Glomerular visceral epithelial cell (primary cell): Measurements from ENCODE around the gene KCNQ1.

Experiments used
- DNase-seq: peaks from one replicate; pipeline ENCODE4 v3.0.0-alpha.2; 2016; ENCODE audit errors: extremely low spot score

Gene KCNQ1

GRCh38 chr11:2441171-2441570 lies 3.6 kb upstream of the KCNQ1 start:
- DNase-seq, result no peak

DNA sequence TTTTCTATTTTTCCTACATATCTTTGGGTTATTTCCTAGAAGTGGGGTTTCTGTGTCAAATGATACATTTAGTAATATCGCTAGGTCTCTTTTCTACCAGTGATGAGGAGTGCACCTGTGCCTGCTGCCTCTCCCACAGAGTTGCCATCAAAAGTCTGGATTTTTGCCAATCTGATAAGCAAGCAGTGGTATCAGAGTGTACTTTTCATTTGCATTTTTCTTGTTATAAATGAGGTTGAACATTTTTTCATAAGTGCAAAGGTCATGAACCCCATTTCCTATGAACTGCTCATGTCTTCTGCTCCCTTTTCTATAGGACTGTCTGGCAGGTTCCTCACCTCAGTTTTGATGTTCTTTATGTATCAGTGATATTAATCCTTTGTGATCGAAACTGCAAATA lies 2.2 kb upstream of the KCNQ1 start:
- no peak for DNase-seq

GRCh38 chr11:2443406-2443805 lies 1.4 kb upstream of the KCNQ1 start:
- no peak for DNase-seq

DNA sequence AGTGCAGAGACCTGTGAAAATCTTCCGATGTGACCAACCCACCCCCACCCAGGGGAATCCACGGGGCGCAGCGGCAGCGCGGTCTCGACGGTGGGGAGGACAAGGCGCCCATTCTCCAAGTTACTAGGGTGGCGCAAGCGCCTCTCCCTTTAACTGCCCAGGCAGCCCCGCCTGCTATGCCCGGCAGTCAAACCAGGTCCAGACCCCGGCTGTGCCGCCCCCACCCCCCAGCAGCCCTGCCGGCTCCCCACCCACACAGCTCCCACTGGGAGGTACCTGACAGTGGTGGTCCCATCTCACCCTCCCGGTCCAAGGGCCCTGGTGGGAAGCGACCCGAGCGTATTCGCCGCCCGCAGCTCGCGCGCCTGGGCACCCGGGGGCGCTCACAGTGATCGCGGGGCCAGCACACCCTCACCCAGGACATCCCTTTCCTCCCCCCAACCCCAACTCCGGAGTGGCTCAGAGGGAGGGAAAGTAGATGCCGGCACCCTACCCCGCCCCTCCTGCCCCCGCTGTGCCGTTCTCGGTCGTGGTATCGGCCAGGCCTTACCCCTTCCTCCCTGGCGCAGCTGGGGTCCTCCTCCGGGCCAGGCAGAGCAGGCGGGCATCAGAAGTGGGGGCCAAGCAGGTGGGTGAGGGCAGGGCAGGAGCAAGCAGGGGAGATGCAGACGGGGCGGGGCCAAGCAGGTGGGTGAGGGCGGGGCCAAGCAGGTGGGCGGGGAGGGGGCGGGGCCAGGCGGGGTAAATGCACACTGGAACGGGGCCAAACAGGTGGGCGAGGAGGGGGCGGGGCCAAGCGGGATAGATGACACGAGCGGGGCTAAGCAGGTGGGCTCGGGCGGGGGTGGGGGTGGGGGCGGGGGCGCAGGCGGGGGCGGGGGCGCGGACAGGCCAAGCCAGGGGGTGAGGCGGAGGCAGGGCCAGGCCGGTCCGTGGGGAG lies 657 bp upstream of the KCNQ1 start, which contains the start of gene TRPM5:
TSS of gene TRPM5 (minus strand) at position 634 of the 940 bp plus-strand sequence. CDS start 21,478 bp downstream, outside the sequence.
- DNase-seq, result no peak

- DNase-seq, result no peak
Measured at GRCh38 chr11:2445746-2446551, 1.1 kb downstream of the KCNQ1 start.

DNA sequence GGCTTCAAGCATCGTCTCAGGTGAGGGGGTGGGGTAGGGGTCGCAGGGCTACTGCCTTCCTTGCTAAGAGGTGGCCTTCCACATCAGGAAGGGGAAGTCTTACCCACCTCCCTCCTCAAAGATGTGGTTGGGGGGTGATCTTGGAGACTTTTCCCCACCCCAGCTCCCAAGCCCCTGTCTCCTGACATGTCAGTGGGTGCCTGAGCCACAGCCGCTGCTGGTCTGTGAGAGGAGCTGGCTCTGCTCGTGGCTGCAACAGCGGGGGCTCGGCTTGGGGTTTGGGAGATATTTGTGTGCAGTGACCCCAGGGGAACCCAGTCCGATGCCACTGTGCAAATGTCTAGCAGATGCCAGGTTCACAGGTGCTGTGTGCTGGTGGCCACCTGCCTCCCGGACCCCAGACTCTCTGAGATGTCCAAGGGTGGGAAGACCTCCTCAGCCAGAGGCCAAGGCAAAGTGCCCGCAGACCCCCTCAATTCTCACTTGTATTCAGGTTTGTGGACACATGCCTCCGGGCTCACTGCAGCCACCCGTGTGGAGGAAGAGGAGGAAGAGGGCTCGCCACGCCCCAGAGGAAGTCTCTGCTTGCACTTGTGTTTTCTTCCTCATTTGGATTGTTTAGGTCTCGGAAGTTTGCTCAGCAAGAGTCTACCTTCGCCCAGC lies 1.9 kb downstream of the KCNQ1 start:
- no peak for DNase-seq

DNA sequence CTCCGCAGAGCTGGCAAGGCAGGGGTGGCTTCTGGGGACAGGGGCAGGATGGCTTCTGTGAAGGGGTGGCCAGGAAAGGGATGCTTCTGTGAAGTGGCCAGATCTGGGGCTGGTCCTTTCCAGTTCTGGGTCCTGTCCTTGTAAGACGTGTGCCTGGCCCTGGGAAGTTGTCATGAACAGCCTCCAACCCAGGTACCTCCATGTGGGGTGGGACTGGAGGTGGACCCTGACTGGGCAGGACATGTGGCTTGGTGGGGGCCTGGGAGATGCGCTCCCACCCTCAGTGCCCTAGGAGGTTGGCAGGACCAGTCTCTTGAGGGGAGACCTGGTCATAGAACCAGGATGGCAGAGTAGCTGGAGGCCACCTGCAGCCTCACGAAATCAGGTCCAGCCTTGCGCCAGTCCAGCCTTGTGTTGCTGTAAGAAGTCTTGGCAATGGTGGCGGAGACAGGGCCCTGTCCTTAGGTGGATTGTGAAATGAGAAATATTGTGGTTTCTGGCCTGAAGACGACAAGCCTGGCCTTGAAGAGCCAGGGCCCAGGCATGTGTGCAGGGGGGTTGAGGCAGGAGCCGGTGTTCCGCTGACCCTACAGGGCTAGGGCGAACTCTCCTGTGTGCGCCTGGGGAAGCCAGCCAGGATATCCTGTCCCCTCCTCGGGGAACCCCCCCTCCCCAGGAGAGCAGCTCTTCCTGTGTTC lies 2.6 kb downstream of the KCNQ1 start:
- DNase-seq, result no peak

DNA sequence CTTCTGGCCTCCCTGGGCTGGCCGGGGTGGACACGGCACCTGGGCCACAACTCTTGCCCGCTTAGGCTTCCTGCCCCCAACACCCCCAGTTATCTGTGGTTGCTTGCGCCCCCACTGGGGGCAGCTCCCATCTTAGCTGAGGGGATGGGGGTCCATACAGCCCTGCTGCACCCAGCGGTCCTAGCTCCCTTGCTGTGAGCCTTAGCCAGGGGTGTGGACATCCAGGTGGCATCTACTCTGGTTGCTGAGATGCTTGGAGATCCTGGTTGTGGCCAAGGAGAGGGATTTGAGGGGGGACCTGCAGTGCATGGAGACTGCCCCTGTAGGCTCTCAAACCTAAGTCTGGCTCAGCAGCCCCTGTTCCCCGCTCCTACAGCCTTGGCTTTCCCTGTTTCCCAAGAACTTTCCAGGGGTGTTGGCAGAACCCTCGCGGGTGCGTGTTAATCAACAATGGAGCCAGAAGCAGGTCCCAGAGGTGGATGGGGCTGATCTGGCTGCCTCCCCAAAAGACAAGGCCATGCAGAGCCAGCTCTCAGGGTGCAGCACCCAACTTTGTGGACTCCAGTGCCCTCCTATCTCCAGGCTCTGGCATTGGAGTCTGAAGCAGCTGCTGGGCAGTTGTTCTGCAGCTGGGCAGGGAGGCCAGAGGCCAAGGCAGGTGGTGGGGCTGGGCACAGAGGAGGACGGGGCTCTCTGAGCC lies 3.3 kb downstream of the KCNQ1 start:
- DNase-seq, result no peak

DNA sequence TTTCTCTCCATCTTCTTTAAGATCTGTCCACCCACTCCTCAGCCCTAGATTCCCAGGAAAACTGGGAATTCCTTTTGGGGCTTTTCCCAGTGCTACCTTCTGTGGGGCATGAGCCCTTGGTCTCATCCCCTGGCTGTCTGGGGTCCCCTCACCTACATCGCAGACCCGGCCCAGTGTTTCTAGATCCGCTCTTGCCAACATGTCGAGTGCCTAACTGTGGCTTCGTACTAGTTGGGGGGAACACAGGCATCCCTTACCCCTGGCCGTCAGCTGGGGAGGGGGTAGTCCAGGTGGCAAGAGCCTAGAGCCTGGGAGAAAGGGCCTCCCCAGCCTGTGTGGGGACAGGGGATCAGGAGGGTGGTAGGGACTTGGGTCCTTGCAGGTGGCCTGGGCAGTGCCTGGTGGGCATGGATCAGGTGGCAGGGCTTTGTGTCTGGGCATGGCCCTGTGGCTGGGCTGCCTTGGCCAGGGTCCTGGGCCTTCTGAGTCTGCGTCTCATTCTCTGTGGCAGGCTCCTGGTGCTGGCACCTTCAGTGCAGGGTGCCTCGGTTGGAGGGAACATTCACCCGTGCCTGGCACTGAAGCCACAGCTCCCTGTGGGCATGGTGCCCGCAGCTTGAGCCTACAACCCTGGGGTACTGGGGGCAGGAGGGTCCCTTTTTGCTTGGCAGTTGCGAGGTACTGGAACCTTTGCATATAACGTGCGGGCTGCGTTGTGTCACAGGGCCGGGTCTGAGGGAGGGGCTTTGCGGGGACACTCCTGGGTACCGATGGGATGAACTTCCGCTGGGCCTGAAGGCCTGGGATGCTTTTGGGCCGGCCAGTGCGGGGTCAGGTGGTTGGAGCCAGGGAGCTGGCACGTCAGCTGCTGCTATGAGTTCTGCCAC lies 4.1 kb downstream of the KCNQ1 start:
- no peak for DNase-seq

DNA sequence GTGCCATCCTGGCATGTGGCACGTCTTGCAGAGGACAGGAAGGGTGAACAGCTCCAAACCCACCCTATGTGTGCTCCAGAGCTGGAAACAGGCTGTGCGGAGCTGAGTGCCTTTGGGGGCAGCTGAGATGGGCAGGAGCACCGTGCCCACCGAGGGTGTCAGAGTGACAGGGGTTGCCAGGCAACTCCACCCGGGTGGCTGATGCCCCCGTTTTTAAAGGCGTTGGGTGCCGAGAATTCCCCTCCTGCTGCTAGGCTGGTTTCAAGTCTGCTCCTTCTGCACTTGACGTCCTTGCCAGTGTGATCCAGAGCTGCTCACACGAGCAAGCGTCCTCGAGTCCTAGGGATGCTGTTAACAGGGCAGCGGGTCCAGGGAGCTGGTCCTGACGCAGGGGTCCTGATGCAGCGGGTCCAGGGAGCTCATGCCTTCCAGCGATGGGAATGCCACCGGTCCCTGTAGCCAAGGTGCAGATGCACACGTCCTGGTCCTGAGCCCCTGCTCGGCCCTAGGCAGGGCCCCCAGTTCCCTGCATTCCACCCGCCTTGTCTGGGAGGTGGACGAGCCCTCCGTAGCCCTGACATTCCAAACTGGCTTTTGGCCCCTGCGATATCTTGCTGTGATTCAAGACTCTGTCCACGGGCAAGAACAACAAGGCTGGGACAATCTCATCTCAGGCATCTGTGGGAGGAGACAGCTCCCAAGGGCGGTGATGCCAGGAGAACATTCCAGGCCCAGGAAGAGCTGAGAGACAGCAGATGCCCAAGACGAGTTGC lies 4.9 kb downstream of the KCNQ1 start:
- no peak for DNase-seq

- DNase-seq, result no peak
Measured at GRCh38 chr11:2450321-2451041, 5.7 kb downstream of the KCNQ1 start.

- no peak for DNase-seq
Measured at GRCh38 chr11:2451336-2451735, 6.5 kb downstream of the KCNQ1 start.

DNA sequence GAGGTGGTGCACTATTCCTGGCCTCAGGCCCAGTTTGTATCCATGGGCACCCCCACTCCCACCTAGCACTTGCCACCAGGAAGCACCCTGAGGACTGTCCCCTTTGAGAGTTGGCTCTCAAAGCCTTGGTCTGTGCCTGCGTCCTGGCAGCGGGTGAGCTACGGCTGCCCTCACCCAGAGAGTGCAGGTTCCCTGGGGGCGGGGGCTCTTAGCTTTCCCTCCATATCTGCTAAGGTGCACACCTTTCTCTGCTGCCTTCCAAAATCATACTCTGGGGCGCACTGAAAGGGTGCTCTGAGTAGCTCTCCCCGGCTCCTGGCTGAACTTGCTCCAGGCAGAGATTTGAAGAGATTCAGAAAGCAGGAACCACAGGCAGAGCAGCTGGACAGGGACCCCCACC lies 7.1 kb downstream of the KCNQ1 start:
- DNase-seq, result no peak

- no peak for DNase-seq
Measured at GRCh38 chr11:2452321-2453012, 7.7 kb downstream of the KCNQ1 start.

GRCh38 chr11:2453436-2453835 lies 8.6 kb downstream of the KCNQ1 start:
- DNase-seq, result no peak

GRCh38 chr11:2458321-2458720 lies 13.5 kb downstream of the KCNQ1 start:
- no peak for DNase-seq

DNA sequence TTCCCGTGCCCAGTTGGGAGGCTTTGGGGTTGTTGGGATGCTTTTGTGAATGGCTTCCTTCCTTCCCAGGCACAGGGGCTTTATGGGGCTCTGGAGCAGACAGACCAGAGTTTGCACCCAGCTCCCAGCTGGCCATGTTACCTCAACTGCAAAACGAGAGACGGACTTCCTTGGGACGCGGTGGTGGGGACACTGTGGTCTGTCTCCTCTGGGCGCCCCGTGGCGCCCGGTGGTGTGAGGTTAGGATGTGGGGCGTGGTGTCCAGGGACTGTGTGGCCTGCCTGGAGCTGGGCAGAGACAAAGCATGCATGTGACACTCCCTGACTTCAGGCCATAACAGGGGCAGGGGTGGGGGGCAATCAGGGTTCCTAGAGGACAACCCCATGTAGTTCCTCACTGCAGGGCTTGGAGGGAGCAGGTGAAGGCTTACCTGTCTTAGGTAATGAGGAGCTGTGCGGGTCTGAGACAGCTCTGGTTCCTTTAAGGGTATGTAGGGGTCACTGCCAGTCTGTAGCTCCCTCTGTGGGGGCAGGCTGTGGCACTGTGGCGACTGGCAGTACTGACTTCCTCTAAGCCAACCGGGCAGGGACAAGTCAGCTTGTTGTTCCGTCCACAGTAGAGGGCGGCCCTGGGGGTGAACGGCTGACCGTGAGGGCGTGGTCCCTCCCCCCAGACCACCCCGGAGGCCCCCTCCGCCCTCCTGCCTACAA lies 14.4 kb downstream of the KCNQ1 start:
- DNase-seq, result no peak
